ENCODE results near the gene ALG9.
A peak's percentile ranks its signal among the peaks of the same experiment; 100 is the strongest.

ALG9 gene

GRCh38 chr11:111882202-111882601 is 10.8 kb upstream of the ALG9 start:
- no peak for DNase-seq (ENCODE audit: low spot score)

GRCh38 chr11:111879637-111879960 is 8.2 kb upstream of the ALG9 start:
- no peak for DNase-seq (ENCODE audit: low spot score)

GRCh38 chr11:111878849-111879636 is 7.7 kb upstream of the ALG9 start, which contains the start of the genes CFAP68 and FDXACB1:
CFAP68 (plus strand) TSS chr11:111879541; CDS start chr11:111879561, 20 bp downstream.
FDXACB1 (minus strand) TSS chr11:111879165; CDS start chr11:111879132, 33 bp downstream.
- peak; percentile 98 for DNase-seq (ENCODE audit: low spot score)

GRCh38 chr11:111878385-111878848 is 7.0 kb upstream of the ALG9 start:
- no peak for DNase-seq (ENCODE audit: low spot score)

GRCh38 chr11:111871693-111872161 is 346 bp upstream of the ALG9 start:
- peak; percentile 60 for DNase-seq (ENCODE audit: low spot score)

- DNase-seq (ENCODE audit: low spot score): no peak
Measured at GRCh38 chr11:111870522-111870885, 877 bp downstream of the ALG9 start.

GRCh38 chr11:111870113-111870512 is 1.3 kb downstream of the ALG9 start:
- DNase-seq (ENCODE audit: low spot score): no peak

- DNase-seq (ENCODE audit: low spot score): no peak
Measured at GRCh38 chr11:111860257-111860656, 11.1 kb downstream of the ALG9 start.

GRCh38 chr11:111855506-111855905 is 15.9 kb downstream of the ALG9 start:
- no peak for DNase-seq (ENCODE audit: low spot score)

- no peak for DNase-seq (ENCODE audit: low spot score)
Measured at GRCh38 chr11:111852103-111852502, 19.3 kb downstream of the ALG9 start.

- peak; percentile 65 for DNase-seq (ENCODE audit: low spot score)
Measured at GRCh38 chr11:111851636-111852035, 19.7 kb downstream of the ALG9 start.

GRCh38 chr11:111851067-111851466 is 20.3 kb downstream of the ALG9 start:
- no peak for DNase-seq (ENCODE audit: low spot score)

GRCh38 chr11:111849631-111850030 is 21.8 kb downstream of the ALG9 start:
- DNase-seq (ENCODE audit: low spot score): no peak

GRCh38 chr11:111846636-111847035 is 24.7 kb downstream of the ALG9 start:
- peak; percentile 64 for DNase-seq (ENCODE audit: low spot score)

GRCh38 chr11:111846063-111846462 is 25.3 kb downstream of the ALG9 start:
- DNase-seq (ENCODE audit: low spot score): peak; percentile 36

GRCh38 chr11:111845276-111846028 is 25.9 kb downstream of the ALG9 start:
- peak; percentile 40 for DNase-seq (ENCODE audit: low spot score)

- no peak for DNase-seq (ENCODE audit: low spot score)
Measured at GRCh38 chr11:111843661-111844060, 27.7 kb downstream of the ALG9 start.

GRCh38 chr11:111841370-111842053 is 29.9 kb downstream of the ALG9 start:
- peak; percentile 97 for DNase-seq (ENCODE audit: low spot score)

- DNase-seq (ENCODE audit: low spot score): peak; percentile 75
Measured at GRCh38 chr11:111840143-111840542, 31.2 kb downstream of the ALG9 start.

- no peak for DNase-seq (ENCODE audit: low spot score)
Measured at GRCh38 chr11:111838054-111838453, 33.3 kb downstream of the ALG9 start.

GRCh38 chr11:111837366-111837891 is 34.0 kb downstream of the ALG9 start:
- no peak for DNase-seq (ENCODE audit: low spot score)

- DNase-seq (ENCODE audit: low spot score): no peak
Measured at GRCh38 chr11:111836721-111837120, 34.7 kb downstream of the ALG9 start.

Measured in cerebellar cortex (tissue), 1 donor.